Measurements from ENCODE around the gene CIPC. TPM values are rescaled to one million over a fixed set of nuclear protein-coding genes. Genes with fewer than 3 reads are reported as not detected.

CIPC gene
- total RNA-seq, 6 experiments from 2014 or later, result 9.1 to 12.5 (median 11.5) TPM

- H3K4me3 Mint-ChIP-seq, result no peak overlapping the region
- peaks cover 7% of the 10 kb centered on the region; the same call in 1 of the 2 replicates for H3K36me3 Mint-ChIP-seq (ENCODE audit: low read depth)
- no peaks in the 10 kb centered on the region; the same call in 1 of the 2 replicates for H3K27me3 Mint-ChIP-seq (ENCODE audit: insufficient read depth)
- no peak overlapping the region for H3K27ac Mint-ChIP-seq
- 0 out of 2 replicates have a peak, but pooled peaks have one; percentile 16 for TF ChIP-seq CTCF (IDR thresholded peaks at IDR 0.05)
- no peaks in the 10 kb centered on the region for H3K9me3 Mint-ChIP-seq
- no peak for DNase-seq
- peaks cover 9% of the 10 kb centered on the region; the same call in 1 of the 2 replicates for H3K4me1 Mint-ChIP-seq (ENCODE audit: low read depth)
Measured at GRCh38 chr14:77108753-77109152, 10.7 kb downstream of the CIPC start.

GRCh38 chr14:77109656-77110055 lies 11.6 kb downstream of the CIPC start:
- Mint-ChIP-seq H3K4me3 (no peak overlapping the region), H3K36me3 (ENCODE audit: low read depth) (peaks cover 12% of the 10 kb centered on the region), H3K4me1 (ENCODE audit: low read depth) (peaks cover 9% of the 10 kb centered on the region; the same call in 1 of the 2 replicates), H3K27me3 (ENCODE audit: insufficient read depth) (no peaks in the 10 kb centered on the region; the same call in 1 of the 2 replicates), H3K9me3 (no peaks in the 10 kb centered on the region), H3K27ac (no peak overlapping the region)
- no peak for DNase-seq
- no peak for TF ChIP-seq CTCF (IDR thresholded peaks at IDR 0.05)

- H3K36me3 Mint-ChIP-seq (ENCODE audit: low read depth), result peaks cover 18% of the 10 kb centered on the region
- no peaks in the 10 kb centered on the region; the same call in 1 of the 2 replicates for H3K27me3 Mint-ChIP-seq (ENCODE audit: insufficient read depth)
- H3K4me3 Mint-ChIP-seq, result no peak overlapping the region
- DNase-seq, result no peak
- no peak for TF ChIP-seq CTCF (IDR thresholded peaks at IDR 0.05)
- H3K9me3 Mint-ChIP-seq, result no peaks in the 10 kb centered on the region
- H3K4me1 Mint-ChIP-seq (ENCODE audit: low read depth), result peaks cover 9% of the 10 kb centered on the region; the same call in 1 of the 2 replicates
- no peak overlapping the region for H3K27ac Mint-ChIP-seq
Measured at GRCh38 chr14:77110286-77110685, 12.2 kb downstream of the CIPC start.

- Mint-ChIP-seq H3K9me3 (no peaks in the 10 kb centered on the region), H3K4me3 (no peak overlapping the region), H3K27ac (peak overlapping the region; percentile 54), H3K27me3 (ENCODE audit: insufficient read depth) (no peaks in the 10 kb centered on the region; the same call in 1 of the 2 replicates), H3K4me1 (ENCODE audit: low read depth) (peaks cover 9% of the 10 kb centered on the region; the same call in 1 of the 2 replicates), H3K36me3 (ENCODE audit: low read depth) (peaks cover 19% of the 10 kb centered on the region)
- TF ChIP-seq CTCF (IDR thresholded peaks at IDR 0.05), result no peak
- no peak for DNase-seq
Measured at GRCh38 chr14:77111021-77111420, 13.0 kb downstream of the CIPC start.

- Mint-ChIP-seq H3K36me3 (ENCODE audit: low read depth) (peaks cover 12% of the 10 kb centered on the region), H3K4me1 (ENCODE audit: low read depth) (peaks cover 9% of the 10 kb centered on the region; the same call in 1 of the 2 replicates), H3K27me3 (ENCODE audit: insufficient read depth) (no peaks in the 10 kb centered on the region), H3K4me3 (no peak overlapping the region), H3K27ac (no peak overlapping the region), H3K9me3 (no peaks in the 10 kb centered on the region)
- no peak for DNase-seq
- no peak for TF ChIP-seq CTCF (IDR thresholded peaks at IDR 0.05)
Measured at GRCh38 chr14:77113644-77114043, 15.6 kb downstream of the CIPC start.
